ENCODE measurements around the gene CEP89. TPM values are rescaled to one million over a fixed set of nuclear protein-coding genes. Genes with fewer than 3 reads are reported as not detected.
"Not testable (repeated sequence)": the region's sequence is repeated elsewhere in the genome, so short reads cannot be mapped to it uniquely, and the experiment has no call there.

Gene CEP89
- total and polyA plus RNA-seq, 10 donors: 5.9 to 16.0 (median 10.7) TPM

- Histone ChIP-seq H3K4me3 (no peak overlapping the region), H3K4me1 (no peaks in the 10 kb centered on the region), H3K27me3 (replicated peaks in 1 of 7) (no peaks in the 10 kb centered on the region), H3K9me3 (no peaks in the 10 kb centered on the region), H3K36me3 (peaks cover 0 to 5% (median 0%) of the 10 kb centered on the region in 6 donors), H3K27ac (no peak overlapping the region)
- 86 to 96% (median 92%) methylated on average over 4 of the region's 4 CpGs for WGBS, 5 donors
- DNase-seq: no peak
- intact Hi-C loops (cut with DNase I; ENCODE audit: low total_unique reads): no loop called here
- TF ChIP-seq POLR2AphosphoS5 (IDR thresholded peaks at IDR 0.05) (no peak), POLR2A (IDR thresholded peaks at IDR 0.05) (no peak)
- TF ChIP-seq, protein P1, sequence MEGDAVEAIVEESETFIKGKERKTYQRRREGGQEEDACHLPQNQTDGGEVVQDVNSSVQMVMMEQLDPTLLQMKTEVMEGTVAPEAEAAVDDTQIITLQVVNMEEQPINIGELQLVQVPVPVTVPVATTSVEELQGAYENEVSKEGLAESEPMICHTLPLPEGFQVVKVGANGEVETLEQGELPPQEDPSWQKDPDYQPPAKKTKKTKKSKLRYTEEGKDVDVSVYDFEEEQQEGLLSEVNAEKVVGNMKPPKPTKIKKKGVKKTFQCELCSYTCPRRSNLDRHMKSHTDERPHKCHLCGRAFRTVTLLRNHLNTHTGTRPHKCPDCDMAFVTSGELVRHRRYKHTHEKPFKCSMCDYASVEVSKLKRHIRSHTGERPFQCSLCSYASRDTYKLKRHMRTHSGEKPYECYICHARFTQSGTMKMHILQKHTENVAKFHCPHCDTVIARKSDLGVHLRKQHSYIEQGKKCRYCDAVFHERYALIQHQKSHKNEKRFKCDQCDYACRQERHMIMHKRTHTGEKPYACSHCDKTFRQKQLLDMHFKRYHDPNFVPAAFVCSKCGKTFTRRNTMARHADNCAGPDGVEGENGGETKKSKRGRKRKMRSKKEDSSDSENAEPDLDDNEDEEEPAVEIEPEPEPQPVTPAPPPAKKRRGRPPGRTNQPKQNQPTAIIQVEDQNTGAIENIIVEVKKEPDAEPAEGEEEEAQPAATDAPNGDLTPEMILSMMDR (IDR thresholded peaks at IDR 0.05 in 8 of 11, conservative IDR thresholded peaks at IDR 0.05 in 3 of 11): no peak
Observed at GRCh38 chr19:33000910-33001309, 29.2 kb upstream of the CEP89 start.

GRCh38 chr19:33000510-33000909 lies 28.8 kb upstream of the CEP89 start:
- no peak overlapping the region for H3K27ac ChIP-seq
- H3K36me3 ChIP-seq: peaks cover 0 to 5% (median 0%) of the 10 kb centered on the region in 6 donors
- TF ChIP-seq POLR2A (IDR thresholded peaks at IDR 0.05) (no peak), POLR2AphosphoS5 (IDR thresholded peaks at IDR 0.05) (no peak)
- TF ChIP-seq, protein P1 (IDR thresholded peaks at IDR 0.05 in 8 of 11, conservative IDR thresholded peaks at IDR 0.05 in 3 of 11): no peak
- no peaks in the 10 kb centered on the region for H3K27me3 ChIP-seq (replicated peaks in 1 of 7)
- 61 to 71% (median 62%) methylated on average over 8 of the region's 8 CpGs for WGBS, 5 donors
- no peaks in the 10 kb centered on the region for H3K9me3 ChIP-seq
- intact Hi-C loops (cut with DNase I; ENCODE audit: low total_unique reads): no loop called here
- no peak for DNase-seq
- no peak overlapping the region for H3K4me3 ChIP-seq
- H3K4me1 ChIP-seq: no peaks in the 10 kb centered on the region

GRCh38 chr19:32998722-32999121 lies 27.0 kb upstream of the CEP89 start:
- TF ChIP-seq, protein P1 (IDR thresholded peaks at IDR 0.05 in 8 of 11, conservative IDR thresholded peaks at IDR 0.05 in 3 of 11): no peak
- TF ChIP-seq POLR2AphosphoS5 (IDR thresholded peaks at IDR 0.05) (no peak), POLR2A (IDR thresholded peaks at IDR 0.05) (no peak)
- WGBS, 5 donors: 70 to 85% (median 75%) methylated on average over 3 of the region's 3 CpGs
- H3K9me3 ChIP-seq: no peaks in the 10 kb centered on the region

DNA sequence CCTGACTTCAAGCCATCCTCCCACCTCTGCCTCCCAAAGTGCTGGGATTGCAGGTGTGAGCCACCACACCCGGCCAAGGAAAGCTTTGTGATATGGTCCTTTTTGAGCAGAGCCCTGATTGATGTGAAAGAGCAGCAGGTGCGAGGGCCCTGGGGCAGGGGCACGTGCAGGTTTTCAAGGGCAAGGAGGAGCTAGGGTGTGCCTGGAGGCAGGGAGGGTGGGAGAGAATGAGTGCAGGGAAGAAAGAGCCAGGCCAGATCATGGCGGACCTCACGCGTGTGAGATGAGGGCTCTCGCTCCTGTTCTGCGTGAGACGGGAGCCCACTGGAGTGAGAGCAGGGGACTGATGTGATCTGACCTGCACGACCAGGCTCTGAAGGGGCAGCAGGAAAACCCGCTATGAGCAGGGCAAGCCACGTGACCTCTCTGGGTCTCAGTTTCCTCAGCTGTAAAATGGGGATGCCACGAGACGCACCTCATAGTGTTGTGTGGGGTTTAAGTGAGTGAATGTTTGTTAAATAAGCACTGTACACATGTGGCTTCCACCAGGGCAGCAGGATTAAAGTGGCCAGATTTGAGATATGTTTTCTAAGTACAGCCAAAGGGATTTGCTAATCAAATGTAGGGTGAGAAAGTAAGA lies 26.1 kb upstream of the CEP89 start:
- no peaks in the 10 kb centered on the region for H3K27me3 ChIP-seq (replicated peaks in 1 of 7)
- TF ChIP-seq POLR2A (IDR thresholded peaks at IDR 0.05) (no peak), POLR2AphosphoS5 (IDR thresholded peaks at IDR 0.05) (no peak)
- TF ChIP-seq, protein P1 (IDR thresholded peaks at IDR 0.05 in 8 of 11, conservative IDR thresholded peaks at IDR 0.05 in 3 of 11): no peak
- H3K4me1 ChIP-seq: no peaks in the 10 kb centered on the region
- H3K4me3 ChIP-seq: no peak overlapping the region
- intact Hi-C loops (cut with DNase I; ENCODE audit: low total_unique reads): no loop called here
- 78 to 93% (median 84%) methylated on average over 14 of the region's 14 CpGs for WGBS, 5 donors
- H3K36me3 ChIP-seq: peaks cover 0 to 5% (median 0%) of the 10 kb centered on the region in 6 donors
- DNase-seq: no peak
- no peak overlapping the region for H3K27ac ChIP-seq
- no peaks in the 10 kb centered on the region for H3K9me3 ChIP-seq

More at GRCh38 chr19:32998722-32999121, 27.0 kb upstream of the CEP89 start:
- Histone ChIP-seq H3K4me3 (no peak overlapping the region), H3K36me3 (peaks cover 0 to 5% (median 0%) of the 10 kb centered on the region in 6 donors), H3K27me3 (replicated peaks in 1 of 7) (no peaks in the 10 kb centered on the region), H3K4me1 (no peaks in the 10 kb centered on the region), H3K27ac (no peak overlapping the region)
- no peak for DNase-seq
- intact Hi-C loops (cut with DNase I; ENCODE audit: low total_unique reads): no loop called here

- 76 to 79% (median 78%) methylated on average over 7 of the region's 7 CpGs for WGBS, 5 donors
Observed at GRCh38 chr19:32997061-32997464, 25.3 kb upstream of the CEP89 start.

GRCh38 chr19:32995966-32996365 lies 24.2 kb upstream of the CEP89 start:
- H3K4me1 ChIP-seq; intact Hi-C loops (cut with DNase I; ENCODE audit: low total_unique reads); H3K9me3 ChIP-seq; H3K36me3 ChIP-seq; H3K27ac ChIP-seq; H3K4me3 ChIP-seq; DNase-seq; H3K27me3 ChIP-seq (replicated peaks in 1 of 7): not testable (repeated sequence)
- 84 to 100% (median 94%) methylated on average over 1 to 17 of the region's 17 CpGs for WGBS, 5 donors

More at GRCh38 chr19:32997061-32997464, 25.3 kb upstream of the CEP89 start:
- H3K4me1 ChIP-seq; H3K36me3 ChIP-seq; DNase-seq; H3K9me3 ChIP-seq; H3K27ac ChIP-seq; intact Hi-C loops (cut with DNase I; ENCODE audit: low total_unique reads); H3K4me3 ChIP-seq; H3K27me3 ChIP-seq (replicated peaks in 1 of 7): not testable (repeated sequence)
